SU-DHL-6 (cell line): ENCODE measurements around the gene ING1.

Source experiments
- H2AFZ ChIP-seq: fragments of 200-600 bp; sonication (generic); 2 replicates; pipeline ENCODE4 v1.6.1; 2014; ENCODE audit warnings: low read depth, mild to moderate bottlenecking, moderate library complexity, mixed read lengths, antibody characterized with exemption, low read length; ENCODE audit not compliant: severe bottlenecking
- H3F3A ChIP-seq: fragments of 200-600 bp; shearing (Covaris generic); 2 replicates; pipeline ENCODE4 v1.6.0; 2016; ENCODE audit warnings: antibody characterized with exemption, mild to moderate bottlenecking; ENCODE audit not compliant: insufficient read depth
- H3K27ac ChIP-seq: fragments of 200-600 bp; sonication (generic); 2 replicates; pipeline ENCODE4 v1.5.1; 2016; ENCODE audit warnings: low read depth, mild to moderate bottlenecking, low read length, moderate library complexity, mixed read lengths
- H3K27me3 ChIP-seq: fragments of 200-600 bp; sonication (generic), shearing (Covaris generic); 2 replicates; pipeline ENCODE4 v1.6.0; 2014; ENCODE audit warnings: mild to moderate bottlenecking, low read length
- H3K36me3 ChIP-seq: fragments of 200-600 bp; sonication (generic); 2 replicates; pipeline ENCODE4 v1.6.1; 2014; ENCODE audit warnings: mild to moderate bottlenecking, low read length, mixed read lengths
- H3K4me2 ChIP-seq: fragments of 300-600, 200-600 bp; shearing (Covaris generic), sonication (generic); 2 replicates; pipeline ENCODE4 v1.6.0; 2014; ENCODE audit warnings: low read length, low read depth, mild to moderate bottlenecking; ENCODE audit not compliant: poor library complexity, severe bottlenecking
- H3K4me3 ChIP-seq: fragments of 200-600 bp; sonication (generic); 2 replicates; pipeline ENCODE4 v1.5.1; 2014; ENCODE audit warnings: antibody characterized with exemption, low read length, mild to moderate bottlenecking, mixed read lengths; ENCODE audit not compliant: insufficient read depth, poor library complexity, severe bottlenecking
- H3K79me2 ChIP-seq: fragments of 200-600 bp; sonication (generic); 2 replicates; pipeline ENCODE4 v1.6.1; 2014; ENCODE audit warnings: mild to moderate bottlenecking, low read length, moderate library complexity; ENCODE audit not compliant: insufficient read depth
- H3K9ac ChIP-seq: fragments of 200-600 bp; sonication (generic); 2 replicates; pipeline ENCODE4 v1.7.0; 2014; ENCODE audit warnings: mild to moderate bottlenecking, low read length
- H3K9me2 ChIP-seq: fragments of 200-600 bp; sonication (generic); replicated peaks from 2 replicates; pipeline ENCODE4 v1.6.1; 2014; ENCODE audit warnings: low read length; ENCODE audit not compliant: insufficient read depth
- H3K9me3 ChIP-seq: fragments of 200-600 bp; sonication (generic); 2 replicates; pipeline ENCODE4 v1.6.1; 2014; ENCODE audit warnings: low read length, mixed read lengths; ENCODE audit not compliant: insufficient read depth
- H4K20me1 ChIP-seq: fragments of 200-600 bp; sonication (generic); 2 replicates; pipeline ENCODE4 v1.6.1; 2014; ENCODE audit warnings: low read depth, mild to moderate bottlenecking, antibody characterized with exemption, low read length, moderate library complexity, mixed read lengths
- CTCF ChIP-seq: fragments of 200-600 bp; sonication (generic); IDR thresholded peaks from one replicate; pipeline ENCODE4 v1.5.1; 2017; ENCODE audit warnings: antibody characterized with exemption, mild to moderate bottlenecking, low read length, moderate library complexity; ENCODE audit not compliant: insufficient read depth, poor library complexity, severe bottlenecking
- EZH2phosphoT487 ChIP-seq: fragments of 200-600 bp; sonication (generic), shearing (Covaris generic); conservative IDR thresholded peaks from 2 replicates; pipeline ENCODE4 v1.6.1; 2018; ENCODE audit warnings: mild to moderate bottlenecking, antibody characterized with exemption, low read length, moderate library complexity, mixed read lengths

ING1 gene

GRCh38 chr13:110769097-110769496 lies 55.6 kb downstream of the ING1 start:
- Histone ChIP-seq H3K4me2 (no peak overlapping the region), H3K27me3 (no peaks in the 10 kb centered on the region), H3K9ac (no peak overlapping the region), H3K4me3 (no peak overlapping the region), H2AFZ (no peak overlapping the region), H3K9me2 (no peaks in the 10 kb centered on the region), H3K36me3 (no peaks in the 10 kb centered on the region), H3K79me2 (no peaks in the 10 kb centered on the region), H3K9me3 (no peaks in the 10 kb centered on the region), H4K20me1 (no peaks in the 10 kb centered on the region), H3K27ac (no peak overlapping the region), H3F3A (no peaks in the 10 kb centered on the region)
- no peak for TF ChIP-seq CTCF
- no peak for TF ChIP-seq EZH2phosphoT487

- no peak overlapping the region for H3K27ac ChIP-seq
- H3K4me3 ChIP-seq: no peak overlapping the region
- no peaks in the 10 kb centered on the region for H3K9me3 ChIP-seq
- no peaks in the 10 kb centered on the region for H3F3A ChIP-seq
- H3K9me2 ChIP-seq: no peaks in the 10 kb centered on the region
- no peaks in the 10 kb centered on the region for H3K36me3 ChIP-seq
- no peak overlapping the region for H3K4me2 ChIP-seq
- H4K20me1 ChIP-seq: no peaks in the 10 kb centered on the region
- no peaks in the 10 kb centered on the region for H3K79me2 ChIP-seq
- H3K27me3 ChIP-seq: no peaks in the 10 kb centered on the region
- TF ChIP-seq CTCF: no peak
- TF ChIP-seq EZH2phosphoT487: no peak
- H3K9ac ChIP-seq: no peak overlapping the region
- no peak overlapping the region for H2AFZ ChIP-seq
Observed at GRCh38 chr13:110770678-110771077, 57.2 kb downstream of the ING1 start.

GRCh38 chr13:110771194-110771593 lies 57.7 kb downstream of the ING1 start:
- H3K27ac ChIP-seq: no peak overlapping the region
- H2AFZ ChIP-seq: no peak overlapping the region
- H3K9ac ChIP-seq: no peak overlapping the region
- H3K36me3 ChIP-seq: no peaks in the 10 kb centered on the region
- H4K20me1 ChIP-seq: no peaks in the 10 kb centered on the region
- H3K9me3 ChIP-seq: no peaks in the 10 kb centered on the region
- H3K4me3 ChIP-seq: no peak overlapping the region
- H3F3A ChIP-seq: no peaks in the 10 kb centered on the region
- H3K79me2 ChIP-seq: no peaks in the 10 kb centered on the region
- no peaks in the 10 kb centered on the region for H3K27me3 ChIP-seq
- no peak overlapping the region for H3K4me2 ChIP-seq
- no peak for TF ChIP-seq CTCF
- TF ChIP-seq EZH2phosphoT487: no peak
- no peaks in the 10 kb centered on the region for H3K9me2 ChIP-seq
